Lower leg skin (tissue), 4 donors: ENCODE results near the gene PCCA. TPM values are rescaled to one million over a fixed set of nuclear protein-coding genes. Genes with fewer than 3 reads are reported as not detected.

Experiments
- DNase-seq, 2 donors: peaks; one replicate each; pipeline ENCODE4 v3.0.0-alpha.2; 2019; ENCODE audit warnings: low spot score in 2 of 2
- H3K4me3 ChIP-seq: fragments of 200-600 bp; sonication (generic); 2 replicates; pipeline ENCODE4 v1.5.1; 2017; ENCODE audit warnings: mild to moderate bottlenecking, low read depth; ENCODE audit not compliant: poor library complexity, severe bottlenecking
- POLR2A ChIP-seq, 2 donors: fragments of 450-650 bp; IDR thresholded peaks; one replicate each; pipeline ENCODE4 v1.6.1; 2016 to 2017; ENCODE audit warnings: antibody characterized with exemption in 2 of 2, mild to moderate bottlenecking in 1 of 2, moderate library complexity in 1 of 2
- WGBS, 2 donors: methylation state at CpG; one replicate each; pipeline ENCODE4 v1.1.5; 2018; 5-methylcytosine and 5-hydroxymethylcytosine counted together
- intact Hi-C: fragments of 100-400 bp; cut with DNase I; formaldehyde crosslinking; loops from one replicate; pipeline ENCODE4 v1.15.0; 2023; ENCODE audit warnings: low total_unique reads
- total RNA-seq, 4 donors: library from RNA; depleted of rRNA; stranded (reverse); fragments of >200 nt; gene quantifications; one replicate each; pipeline ENCODE4 v1.1.0, GENCODE V29; 2016
- TF ChIP-seq, protein P1 (sequence below), 3 donors: fragments of 450-650 bp; IDR thresholded peaks; one replicate each; pipeline ENCODE4 v1.5.1; 2016; ENCODE audit warnings: antibody characterized with exemption in 3 of 3, mild to moderate bottlenecking in 3 of 3, moderate library complexity in 2 of 3

The PCCA gene
- total RNA-seq, 4 donors from 2014 or later: 24.3 to 34.2 (median 26.2) TPM

DNA sequence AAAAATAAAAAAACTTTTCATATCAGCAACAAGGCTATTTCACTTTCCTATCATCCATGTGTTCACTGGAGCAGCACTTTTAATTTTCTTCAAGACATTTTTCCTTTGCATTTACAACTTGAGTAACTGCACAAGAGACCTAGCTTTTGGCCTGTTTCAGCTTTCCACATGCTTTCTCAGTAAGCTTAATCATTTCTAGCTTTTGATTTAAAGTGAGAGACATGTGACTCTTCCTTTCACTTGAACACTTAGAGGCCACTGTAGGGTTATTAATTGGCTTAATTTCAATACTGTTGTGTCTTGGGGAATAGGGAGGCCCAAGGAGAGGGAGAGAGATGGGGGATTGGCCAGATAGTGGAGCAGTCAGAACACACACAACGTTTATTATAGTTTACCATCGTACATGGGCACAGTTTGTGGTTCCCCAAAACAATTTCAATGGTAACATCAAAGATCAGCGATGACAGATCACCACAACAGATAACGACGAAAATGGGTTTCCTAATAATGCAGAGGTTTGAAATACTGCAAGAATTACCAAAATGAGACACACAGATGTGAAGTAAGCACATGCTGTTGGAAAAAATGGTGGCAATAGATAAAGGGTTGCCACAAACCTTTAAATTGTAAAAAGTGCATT lies 382.1 kb downstream of the PCCA start:
- WGBS, 2 donors: 81 to 83% methylated on average over 5 of the region's 5 CpGs
- no peak for TF ChIP-seq POLR2A (IDR thresholded peaks at IDR 0.05)
- TF ChIP-seq, protein P1, sequence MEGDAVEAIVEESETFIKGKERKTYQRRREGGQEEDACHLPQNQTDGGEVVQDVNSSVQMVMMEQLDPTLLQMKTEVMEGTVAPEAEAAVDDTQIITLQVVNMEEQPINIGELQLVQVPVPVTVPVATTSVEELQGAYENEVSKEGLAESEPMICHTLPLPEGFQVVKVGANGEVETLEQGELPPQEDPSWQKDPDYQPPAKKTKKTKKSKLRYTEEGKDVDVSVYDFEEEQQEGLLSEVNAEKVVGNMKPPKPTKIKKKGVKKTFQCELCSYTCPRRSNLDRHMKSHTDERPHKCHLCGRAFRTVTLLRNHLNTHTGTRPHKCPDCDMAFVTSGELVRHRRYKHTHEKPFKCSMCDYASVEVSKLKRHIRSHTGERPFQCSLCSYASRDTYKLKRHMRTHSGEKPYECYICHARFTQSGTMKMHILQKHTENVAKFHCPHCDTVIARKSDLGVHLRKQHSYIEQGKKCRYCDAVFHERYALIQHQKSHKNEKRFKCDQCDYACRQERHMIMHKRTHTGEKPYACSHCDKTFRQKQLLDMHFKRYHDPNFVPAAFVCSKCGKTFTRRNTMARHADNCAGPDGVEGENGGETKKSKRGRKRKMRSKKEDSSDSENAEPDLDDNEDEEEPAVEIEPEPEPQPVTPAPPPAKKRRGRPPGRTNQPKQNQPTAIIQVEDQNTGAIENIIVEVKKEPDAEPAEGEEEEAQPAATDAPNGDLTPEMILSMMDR (IDR thresholded peaks at IDR 0.05): no peak
- DNase-seq: no peak
- H3K4me3 ChIP-seq: no peak overlapping the region
- intact Hi-C loops: no loop called here

DNA sequence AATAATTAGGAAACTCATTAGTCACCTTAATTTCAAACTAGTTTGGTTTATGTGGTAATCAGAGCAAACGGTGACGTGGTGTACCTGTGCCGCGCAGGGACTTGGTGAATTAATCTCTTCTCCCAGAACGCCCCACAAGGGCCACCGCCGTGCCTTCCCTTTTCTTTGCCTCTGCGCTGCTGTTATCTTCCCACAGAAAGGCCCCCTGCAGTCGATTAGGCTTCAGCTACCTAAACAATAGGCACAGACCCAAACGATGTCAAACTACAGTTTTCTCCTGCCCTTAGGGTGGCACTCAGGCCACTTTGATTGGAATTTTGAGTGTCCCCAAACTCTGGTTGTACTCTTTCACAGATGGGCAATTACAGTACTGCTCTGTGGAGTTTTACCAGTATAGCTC lies 384.2 kb downstream of the PCCA start:
- intact Hi-C loops: no loop called here
- no peak overlapping the region for H3K4me3 ChIP-seq
- TF ChIP-seq POLR2A (IDR thresholded peaks at IDR 0.05): no peak
- TF ChIP-seq, protein P1 (IDR thresholded peaks at IDR 0.05): no peak
- no peak for DNase-seq
- 82% methylated on average over 10 of the region's 10 CpGs for WGBS, 2 donors

DNA sequence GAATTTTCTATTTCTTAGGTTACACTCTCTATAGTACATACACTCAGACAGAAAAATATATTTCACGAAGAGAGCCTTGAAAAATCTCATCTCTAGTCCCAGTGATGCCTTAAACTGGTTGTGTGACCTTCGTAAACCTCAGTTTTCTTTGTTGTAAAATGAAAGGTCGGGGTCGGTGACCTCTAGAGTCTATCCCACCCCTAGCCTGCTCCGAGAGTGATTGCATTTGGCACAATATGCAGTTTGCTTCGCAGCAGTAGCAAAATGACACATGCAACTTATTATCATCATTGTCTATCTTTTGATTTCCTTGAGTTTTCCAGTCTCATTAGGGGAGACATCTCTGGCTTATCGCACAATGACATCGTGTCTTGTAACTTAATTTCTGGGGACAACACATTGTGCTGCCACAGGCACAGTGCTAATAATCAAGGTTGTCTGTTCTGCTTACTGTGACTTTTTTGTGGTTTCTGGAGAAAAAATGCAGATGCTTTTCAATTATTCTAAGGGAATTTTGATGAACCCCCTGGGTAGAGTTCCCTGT lies 384.7 kb downstream of the PCCA start:
- WGBS, 2 donors: 84 to 86% methylated on average over 8 of the region's 8 CpGs
- TF ChIP-seq, protein P1 (IDR thresholded peaks at IDR 0.05): no peak
- no peak for TF ChIP-seq POLR2A (IDR thresholded peaks at IDR 0.05)
- DNase-seq: no peak
- no peak overlapping the region for H3K4me3 ChIP-seq
- intact Hi-C loops: no loop called here

DNA sequence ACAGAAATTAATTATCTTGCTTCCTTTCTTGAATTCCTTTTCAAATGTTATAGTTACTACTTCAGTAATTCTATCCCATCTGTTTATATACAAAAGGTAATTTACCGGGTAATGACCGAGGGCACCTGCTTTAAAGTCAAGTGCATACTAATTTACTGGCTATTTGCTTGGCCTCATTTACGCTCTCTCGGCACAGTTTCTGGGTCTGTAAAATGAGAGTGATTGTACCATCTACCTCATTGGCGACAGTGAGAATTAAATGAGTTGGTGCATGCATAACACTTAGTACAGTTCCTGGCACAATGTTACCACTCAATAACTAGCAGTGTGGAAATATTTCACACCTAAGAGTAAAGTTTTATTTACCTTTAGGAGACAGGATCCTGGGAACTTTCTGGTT lies 388.1 kb downstream of the PCCA start:
- intact Hi-C loops: no loop called here
- WGBS, 2 donors: 91 to 94% methylated on average over 5 of the region's 5 CpGs
- no peak for DNase-seq
- TF ChIP-seq POLR2A (IDR thresholded peaks at IDR 0.05): no peak
- TF ChIP-seq, protein P1 (IDR thresholded peaks at IDR 0.05): no peak
- H3K4me3 ChIP-seq: no peak overlapping the region

DNA sequence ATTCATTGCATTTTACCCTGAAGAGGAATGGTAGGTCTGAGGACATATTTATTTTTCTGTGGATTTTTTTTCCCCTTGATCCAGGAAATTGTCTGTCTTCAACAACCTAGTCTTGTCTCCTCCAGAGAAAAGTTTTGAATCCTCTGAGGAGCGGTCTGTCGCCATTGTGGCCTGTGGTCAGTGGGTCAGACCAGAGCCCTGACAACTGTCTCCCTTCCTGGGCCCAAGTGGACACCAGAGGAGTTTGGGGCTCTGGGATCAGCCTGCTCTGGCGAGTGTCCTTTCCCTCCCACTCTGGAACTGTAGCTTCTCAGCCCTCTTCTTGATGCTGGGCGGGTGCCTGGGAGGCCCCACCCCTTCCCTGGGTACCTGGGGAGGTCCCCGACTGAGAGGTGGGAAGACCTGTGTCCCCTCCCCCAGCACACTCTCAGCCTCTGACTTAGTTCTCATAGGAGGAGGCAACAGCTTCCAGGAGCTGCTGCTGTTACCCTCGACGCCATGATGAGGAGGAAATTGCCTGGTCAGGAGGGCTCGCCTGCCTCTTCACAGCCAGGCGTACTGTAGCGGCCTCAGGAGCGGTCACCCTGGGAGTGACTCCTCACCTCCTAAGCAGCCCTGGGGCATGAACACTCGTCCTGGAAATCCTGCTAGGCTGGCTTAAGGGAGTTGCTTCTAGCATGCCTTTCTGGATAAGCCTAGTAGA lies 389.4 kb downstream of the PCCA start:
- WGBS, 2 donors: 90 to 92% methylated on average over 11 to 12 of the region's 12 CpGs
- DNase-seq: no peak
- no peak for TF ChIP-seq POLR2A (IDR thresholded peaks at IDR 0.05)
- TF ChIP-seq, protein P1 (IDR thresholded peaks at IDR 0.05): no peak
- intact Hi-C loops: no loop called here
- H3K4me3 ChIP-seq: no peak overlapping the region
